SK-N-SH (cell line): Measurements from ENCODE around the gene MEI1. TPM values are rescaled to one million over a fixed set of nuclear protein-coding genes. Genes with fewer than 3 reads are reported as not detected.

Experiments
- CTCF ChIA-PET: fragments of 300-600, 350-600 bp; formaldehyde crosslinking; extraction: SDS; loops from one replicate; lab custom pipeline; 2021; lab: Yijun Ruan, JAX
- POLR2A ChIA-PET: fragments of 350-600 bp; sonication (Branson Sonifier 250); formaldehyde crosslinking; extraction: SDS; loops from one replicate; lab custom pipeline; 2020; ENCODE audit warnings: antibody characterized with exemption, inconsistent platforms; lab: Yijun Ruan, JAX
- DNase-seq: peaks from one replicate; pipeline ENCODE4 v3.0.0; 2012
- H2AFZ ChIP-seq: fragments of 200-600 bp; sonication (generic); 2 replicates; pipeline ENCODE4 v1.8.1; 2016; ENCODE audit warnings: antibody characterized with exemption, mild to moderate bottlenecking, low read depth
- H3F3A ChIP-seq: fragments of 200-600 bp; sonication (generic); replicated peaks from 2 replicates; pipeline ENCODE3; 2016; ENCODE audit warnings: antibody characterized with exemption, mild to moderate bottlenecking; ENCODE audit not compliant: insufficient read depth
- H3K27ac ChIP-seq, 2 experiments: fragments of 200-500 bp in 1 of 2; fragments of 200-600 bp in 1 of 2; sonication (Bioruptor generic) in 1 of 2; sonication (generic), shearing (Covaris generic) in 1 of 2; 2 replicates each; pipeline versions ENCODE4 v1.5.1 to v1.6.1; 2014 to 2016; ENCODE audit warnings: low read depth in 2 of 2, inconsistent platforms in 1 of 2, low read length in 1 of 2, mild to moderate bottlenecking in 1 of 2, mixed read lengths in 1 of 2
- H3K27me3 ChIP-seq: fragments of 200-600 bp; sonication (generic), shearing (Covaris generic); 2 replicates; pipeline ENCODE4 v1.6.1; 2016; ENCODE audit warnings: mixed run types; ENCODE audit not compliant: insufficient read depth
- H3K36me3 ChIP-seq, 2 experiments: fragments of 200-500 bp in 1 of 2; fragments of 200-600 bp in 1 of 2; sonication (Bioruptor generic) in 1 of 2; sonication (generic) in 1 of 2; replicated peaks in 1 of 2; 2 replicates each; pipeline versions ENCODE3 to v1.5.1; 2014 to 2016; ENCODE audit warnings: low read length in 1 of 2, mild to moderate bottlenecking in 1 of 2; ENCODE audit not compliant: insufficient read depth in 2 of 2, control insufficient read depth in 1 of 2
- H3K4me1 ChIP-seq, 2 experiments: fragments of 200-500 bp in 1 of 2; fragments of 200-600 bp in 1 of 2; sonication (Bioruptor generic) in 1 of 2; sonication (generic), shearing (Covaris generic) in 1 of 2; 2 replicates each; pipeline versions ENCODE4 v1.5.1 to v1.6.1; 2014 to 2016; ENCODE audit warnings: low read depth in 1 of 2, low read length in 1 of 2, mixed run types in 1 of 2; ENCODE audit not compliant: insufficient read depth in 2 of 2, control insufficient read depth in 1 of 2
- H3K4me2 ChIP-seq: fragments of 200-600 bp; sonication (generic), shearing (Covaris generic); 2 replicates; pipeline ENCODE4 v1.6.1; 2017; ENCODE audit warnings: mixed run types
- H3K4me3 ChIP-seq, 2 experiments: fragments of 200-500 bp in 1 of 2; fragments of 200-600 bp in 1 of 2; sonication (Bioruptor generic) in 1 of 2; sonication (generic), shearing (Covaris generic) in 1 of 2; 2 replicates each; pipeline versions ENCODE4 v1.5.1 to v1.8.1; 2014 to 2016; ENCODE audit warnings: low read depth in 2 of 2, inconsistent platforms in 1 of 2, low read length in 1 of 2, mild to moderate bottlenecking in 1 of 2, mixed read lengths in 1 of 2, moderate library complexity in 1 of 2
- H3K79me2 ChIP-seq: fragments of 200-600 bp; sonication (generic); 2 replicates; pipeline ENCODE4 v1.8.1; 2017; ENCODE audit warnings: mild to moderate bottlenecking; ENCODE audit not compliant: insufficient read depth
- H3K9ac ChIP-seq: fragments of 200-600 bp; sonication (generic); 2 replicates; pipeline ENCODE4 v1.6.1; 2017; ENCODE audit warnings: mixed run types
- H3K9me2 ChIP-seq: fragments of 200-600 bp; sonication (generic); 2 replicates; pipeline ENCODE4 v1.6.1; 2017; ENCODE audit warnings: mixed run types
- H3K9me3 ChIP-seq: fragments of 200-600 bp; sonication (generic); 2 replicates; pipeline ENCODE4 v1.6.1; 2017; ENCODE audit warnings: mixed run types, mild to moderate bottlenecking, moderate library complexity
- H4K20me1 ChIP-seq: fragments of 200-600 bp; sonication (generic); 2 replicates; pipeline ENCODE4 v1.6.1; 2017; ENCODE audit warnings: mild to moderate bottlenecking, mixed run types; ENCODE audit not compliant: insufficient read depth
- ELF1 ChIP-seq: IDR thresholded peaks from 2 replicates; pipeline ENCODE4 v1.4.0; 2012
- EP300 ChIP-seq, 2 experiments: IDR thresholded peaks; 2 replicates each; pipeline versions ENCODE4 v1.4.0 to v1.6.1; 2012; ENCODE audit warnings: borderline replicate concordance in 1 of 2, low read depth in 1 of 2, low read length in 1 of 2
- FOSL2 ChIP-seq: IDR thresholded peaks from 2 replicates; pipeline ENCODE4 v1.4.0; 2012; ENCODE audit warnings: low read depth, mild to moderate bottlenecking, moderate library complexity, borderline replicate concordance
- FOXJ3 ChIP-seq: sonication (generic); formaldehyde crosslinking; IDR thresholded peaks from 2 replicates; pipeline ENCODE4 v1.5.1; 2020; ENCODE audit warnings: mild to moderate bottlenecking, missing genetic modification reagents
- FOXM1 ChIP-seq: IDR thresholded peaks from 2 replicates; pipeline ENCODE4 v1.4.0; 2012; ENCODE audit warnings: low read depth, mild to moderate bottlenecking
- GABPA ChIP-seq: IDR thresholded peaks from 2 replicates; pipeline ENCODE4 v1.4.0; 2012; ENCODE audit warnings: low read depth, mild to moderate bottlenecking
- IRF3 ChIP-seq: fragments of 150-350 bp; IDR thresholded peaks from 2 replicates; pipeline ENCODE4 v1.6.1; 2016; ENCODE audit warnings: mild to moderate bottlenecking, low read depth, low read length
- JUND ChIP-seq: IDR thresholded peaks from 2 replicates; pipeline ENCODE4 v1.4.0; 2012
- MAX ChIP-seq: IDR thresholded peaks from 2 replicates; pipeline ENCODE4 v1.4.0; 2012; ENCODE audit warnings: low read depth
- MXI1 ChIP-seq: IDR thresholded peaks from 2 replicates; pipeline ENCODE4 v1.6.1; 2012; ENCODE audit warnings: mild to moderate bottlenecking, low read depth, low read length, improper control_type of control experiment
- NRF1 ChIP-seq: IDR thresholded peaks from 2 replicates; pipeline ENCODE4 v1.6.1; 2012; ENCODE audit warnings: low read depth, mild to moderate bottlenecking, low read length
- PBX3 ChIP-seq: IDR thresholded peaks from 2 replicates; pipeline ENCODE4; 2012
- RAD21 ChIP-seq: IDR thresholded peaks from 2 replicates; pipeline ENCODE4 v1.6.1; 2012; ENCODE audit warnings: mild to moderate bottlenecking, low read length
- RCOR1 ChIP-seq: fragments of 150-350 bp; IDR thresholded peaks from 2 replicates; pipeline ENCODE4 v1.6.1; 2017; ENCODE audit warnings: antibody characterized with exemption, low read length
- REST ChIP-seq: IDR thresholded peaks from 2 replicates; pipeline ENCODE4 v1.6.1; 2012; ENCODE audit warnings: mild to moderate bottlenecking, low read depth, low read length, moderate library complexity
- RFX5 ChIP-seq: IDR thresholded peaks from 2 replicates; pipeline ENCODE4 v1.6.1; 2012; ENCODE audit warnings: mild to moderate bottlenecking, improper control_type of control experiment, low read length
- SIN3A ChIP-seq: IDR thresholded peaks from 2 replicates; pipeline ENCODE4 v1.6.1; 2012; ENCODE audit warnings: low read depth, mild to moderate bottlenecking, low read length, moderate library complexity, borderline replicate concordance
- TAF1 ChIP-seq: IDR thresholded peaks from 2 replicates; pipeline ENCODE4 v1.6.1; 2012; ENCODE audit warnings: low read depth, mild to moderate bottlenecking, low read length, moderate library complexity, borderline replicate concordance
- TCF12 ChIP-seq: IDR thresholded peaks from 2 replicates; pipeline ENCODE4 v1.4.0; 2012
- TEAD4 ChIP-seq: IDR thresholded peaks from 2 replicates; pipeline ENCODE4 v1.4.0; 2012; ENCODE audit warnings: mild to moderate bottlenecking, borderline replicate concordance; ENCODE audit not compliant: insufficient read depth
- USF1 ChIP-seq: IDR thresholded peaks from 2 replicates; pipeline ENCODE4 v1.4.0; 2012; ENCODE audit warnings: low read depth, borderline replicate concordance
- YY1 ChIP-seq: IDR thresholded peaks from 2 replicates; pipeline ENCODE4 v1.4.0; 2012; ENCODE audit warnings: low read depth, mild to moderate bottlenecking
- WGBS: methylation state at CpG from one replicate; pipeline ENCODE4 v1.1.6; 2017; ENCODE audit warnings: low lambda C conversion rate; 5-methylcytosine and 5-hydroxymethylcytosine counted together
- polyA plus RNA-seq, 3 experiments: library from polyadenylated mRNA; depleted of rRNA; stranded (reverse); fragments of >200 nt; gene quantifications; 2 replicates each; pipeline ENCODE4 v1.2.3, GENCODE V29; 2012

MEI1 gene
- polyA plus RNA-seq, 1 of the 3 experiments (the other 2 are of a cell fraction): not detected

GRCh38 chr22:41757502-41757901, 58.2 kb downstream of the MEI1 start:
- no peak for DNase-seq
- Histone ChIP-seq H4K20me1 (no peaks in the 10 kb centered on the region), H3K9me2 (no peaks in the 10 kb centered on the region), H2AFZ (no peak overlapping the region), H3K27ac (no peak overlapping the region), H3K9ac (no peak overlapping the region), H3K4me2 (no peak overlapping the region), H3K79me2 (no peaks in the 10 kb centered on the region), H3K9me3 (no peaks in the 10 kb centered on the region), H3K4me3 (no peak overlapping the region), H3K36me3 (no peaks in the 10 kb centered on the region), H3K4me1 (no peaks in the 10 kb centered on the region), H3F3A (no peaks in the 10 kb centered on the region), H3K27me3 (no peaks in the 10 kb centered on the region)
- ChIA-PET POLR2A (interaction anchor here (0.6 kb wide), 1 partner anchor 286 kb away, joined by 3 read pairs; no protein-coding TSS in a partner anchor), CTCF (interaction anchor here (1.4 kb wide), 1 partner anchor 11 kb away, joined by 3 read pairs; no protein-coding TSS in a partner anchor)
- WGBS: 97% methylated on average over 2 of the region's 5 CpGs
- no peak for TF ChIP-seq TCF12
- no peak for TF ChIP-seq MAX
- TF ChIP-seq USF1: no peak
- TF ChIP-seq RAD21: no peak
- TF ChIP-seq RCOR1: no peak
- TF ChIP-seq FOXJ3: no peak
- no peak for TF ChIP-seq NRF1
- TF ChIP-seq TEAD4: no peak
- TF ChIP-seq JUND: no peak

GRCh38 chr22:41758231-41758630, 58.9 kb downstream of the MEI1 start:
- no peak overlapping the region for H3K27ac ChIP-seq
- ChIA-PET POLR2A (no interaction called here), CTCF (interaction anchor here (1.4 kb wide), 1 partner anchor 11 kb away, joined by 3 read pairs; no protein-coding TSS in a partner anchor)
- no peak overlapping the region for H3K9ac ChIP-seq
- no peaks in the 10 kb centered on the region for H3K79me2 ChIP-seq
- H3K4me1 ChIP-seq: no peaks in the 10 kb centered on the region
- no peaks in the 10 kb centered on the region for H3K27me3 ChIP-seq
- no peaks in the 10 kb centered on the region for H4K20me1 ChIP-seq
- no peak for DNase-seq
- no peaks in the 10 kb centered on the region for H3K9me3 ChIP-seq
- no peak overlapping the region for H3K4me2 ChIP-seq
- H3K9me2 ChIP-seq: no peaks in the 10 kb centered on the region
- WGBS: 92% methylated on average over 2 of the region's 2 CpGs
- H2AFZ ChIP-seq: no peak overlapping the region
- no peaks in the 10 kb centered on the region for H3F3A ChIP-seq
- H3K36me3 ChIP-seq: no peaks in the 10 kb centered on the region
- no peak overlapping the region for H3K4me3 ChIP-seq
- TF ChIP-seq JUND (no peak), SIN3A (no peak), FOXM1 (no peak), GABPA (no peak), RFX5 (no peak), YY1 (no peak), REST (no peak), TEAD4 (no peak), IRF3 (no peak), EP300 (IDR thresholded peaks at IDR 0.05; ENCODE audit: borderline replicate concordance in 1 of 2, low read depth in 1 of 2, low read length in 1 of 2) (no peak), RAD21 (no peak), NRF1 (no peak), MAX (no peak), FOSL2 (no peak), TCF12 (no peak), TAF1 (no peak), PBX3 (no peak), ELF1 (no peak), MXI1 (no peak)
